ENCODE measurements around the gene CDH11.
A peak's percentile ranks its signal among the peaks of the same experiment; 100 is the strongest.

CDH11 gene

DNA sequence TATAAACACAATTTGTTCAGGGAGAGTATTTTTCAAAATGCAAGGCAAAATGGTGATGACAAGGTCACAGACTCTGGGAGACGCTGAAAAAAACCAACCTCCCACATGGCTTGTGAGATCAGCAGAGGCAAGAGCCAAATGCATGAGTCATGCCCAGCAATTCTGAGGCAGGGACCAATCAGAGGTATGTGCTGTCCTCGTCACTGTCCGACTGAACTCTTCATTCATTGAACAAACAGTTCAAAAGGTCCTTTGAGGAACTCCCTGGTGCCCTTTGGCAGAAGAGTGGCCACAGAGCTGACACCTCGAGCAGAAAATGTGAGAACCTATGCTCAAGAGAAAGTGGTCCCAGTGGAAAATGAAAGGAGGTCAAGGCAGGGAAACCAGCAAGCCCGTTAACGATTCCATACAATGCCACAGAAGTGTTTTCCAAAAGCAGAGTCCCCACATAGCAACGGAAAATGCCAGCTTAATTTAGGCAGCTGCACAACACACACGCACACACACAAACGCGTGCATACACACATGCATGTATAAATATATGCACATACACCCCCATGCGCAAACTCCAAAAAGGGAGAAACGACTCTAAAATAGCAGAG lies 50.9 kb downstream of the CDH11 start:
- peak; percentile 45 for DNase-seq (ENCODE audit: low spot score)

DNA sequence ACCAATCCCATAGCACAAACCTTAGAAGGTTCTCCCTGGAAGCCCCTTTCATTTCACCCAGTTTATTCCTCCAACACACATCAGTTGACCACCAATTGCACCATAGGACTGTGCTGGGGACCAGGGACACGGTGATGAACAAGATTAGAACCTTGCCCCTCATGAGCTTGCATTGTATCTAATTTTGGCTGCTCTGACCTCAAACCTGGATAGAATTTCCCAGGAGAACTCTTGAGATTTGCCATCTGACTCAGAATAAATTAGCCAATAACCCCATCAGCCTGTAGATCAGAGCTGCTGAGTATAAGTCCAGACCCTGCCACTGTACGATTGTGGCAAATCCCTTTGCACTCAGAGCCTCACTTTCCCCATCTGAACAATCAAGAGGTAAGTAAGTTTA lies 52.1 kb downstream of the CDH11 start:
- no peak for DNase-seq (ENCODE audit: low spot score)

DNA sequence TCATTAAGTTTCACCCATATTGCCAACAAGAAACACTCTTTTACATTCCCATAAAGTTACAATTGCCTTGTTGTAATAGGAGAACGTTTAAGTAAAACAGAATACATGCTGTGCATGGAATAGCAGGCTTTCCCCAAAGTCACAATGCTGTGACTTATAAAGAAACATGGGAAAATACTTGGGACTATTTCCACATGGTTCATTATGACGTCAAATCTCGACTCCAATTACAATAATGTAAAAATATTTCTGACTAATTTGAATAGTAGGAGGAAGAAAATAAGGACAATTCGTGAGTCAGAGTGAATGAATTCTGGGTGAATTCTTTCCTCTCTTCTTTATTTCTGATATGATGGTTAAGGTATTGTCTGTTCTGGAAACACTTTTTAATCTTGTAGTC lies 52.8 kb downstream of the CDH11 start:
- no peak for DNase-seq (ENCODE audit: low spot score)

DNA sequence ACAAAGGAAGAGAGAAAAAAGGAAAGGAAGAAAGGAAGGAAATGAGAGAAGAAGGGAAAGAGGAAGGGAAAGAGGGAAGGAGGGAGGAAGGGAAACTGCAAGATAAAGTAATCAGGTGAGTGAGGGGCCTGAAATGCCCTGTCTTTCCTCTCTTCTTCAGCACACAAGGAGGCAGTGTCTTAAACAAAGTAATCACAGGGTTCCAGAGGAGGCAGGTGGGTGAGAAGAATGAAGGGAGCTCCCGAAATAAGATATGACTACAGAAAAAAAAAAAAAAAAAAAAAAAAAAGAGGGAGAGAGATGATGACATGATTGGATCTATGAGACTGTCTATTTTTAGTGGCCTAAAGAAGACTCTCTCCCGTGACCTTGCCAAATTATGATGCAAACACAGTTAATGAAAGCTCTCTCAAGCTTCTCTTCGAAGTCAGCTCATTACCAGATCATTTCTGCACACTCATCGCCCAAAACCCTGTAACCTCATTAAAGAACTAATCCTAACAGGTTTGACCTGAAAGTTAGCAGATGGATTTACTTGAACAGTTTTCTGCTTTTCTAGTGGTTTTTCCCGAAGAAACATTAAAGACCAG lies 53.6 kb downstream of the CDH11 start:
- DNase-seq (ENCODE audit: low spot score), result no peak

DNA sequence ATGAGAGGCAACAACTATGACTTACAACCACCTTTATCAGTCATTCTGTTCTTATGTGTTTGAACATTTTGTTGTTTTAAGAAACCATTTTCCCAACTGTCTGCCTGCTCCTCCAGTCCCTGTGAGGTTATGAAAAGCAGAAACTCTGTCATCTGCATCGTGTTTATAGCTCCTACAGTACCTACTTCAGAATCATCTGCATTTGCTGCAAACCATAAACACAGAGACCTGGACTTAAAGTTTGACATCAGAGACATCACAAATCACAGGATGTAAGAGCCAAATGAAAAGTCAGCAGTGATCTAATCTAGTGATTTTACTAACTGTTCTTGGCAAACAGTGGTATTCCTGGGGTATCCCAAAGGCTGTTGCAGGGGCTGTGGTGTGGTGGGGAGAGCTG lies 55.2 kb downstream of the CDH11 start:
- DNase-seq (ENCODE audit: low spot score), result no peak

DNA sequence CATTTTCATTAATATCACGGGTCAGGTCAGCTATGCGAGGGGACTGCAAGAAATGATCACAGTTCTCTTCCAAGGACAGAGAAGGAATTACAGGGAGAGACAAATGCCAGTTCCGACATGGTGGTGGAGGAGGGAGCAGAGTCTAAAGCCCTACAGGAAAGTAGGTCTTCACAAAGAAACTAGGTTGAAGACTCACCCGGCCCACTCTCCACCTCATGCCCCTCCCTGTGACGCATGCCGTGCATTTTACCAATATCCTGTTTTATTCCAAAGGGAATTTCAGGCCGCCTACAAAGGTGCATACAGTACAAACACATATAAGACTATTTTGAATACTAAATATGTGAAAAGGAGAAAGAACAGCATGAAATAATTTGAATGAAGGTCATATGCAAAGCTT lies 56.8 kb downstream of the CDH11 start:
- DNase-seq (ENCODE audit: low spot score), result no peak

DNA sequence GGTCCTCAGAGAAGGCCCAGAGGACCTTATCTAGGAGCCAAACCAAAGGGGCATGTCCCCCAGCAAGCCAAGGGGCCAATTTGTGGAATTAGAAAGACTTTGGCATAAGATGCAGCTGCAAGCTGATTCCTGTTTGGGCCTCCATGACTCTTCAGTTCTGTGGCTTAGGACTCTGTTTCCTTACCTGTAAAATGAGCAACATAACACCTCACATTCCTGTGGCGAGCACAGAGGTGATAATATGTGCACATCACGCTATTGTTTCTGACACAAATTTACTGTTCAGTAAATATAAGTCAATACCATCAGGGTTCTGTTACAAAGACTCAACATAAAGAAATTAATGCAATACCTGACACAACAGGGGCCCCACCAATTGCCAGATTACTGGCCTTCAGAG lies 57.7 kb downstream of the CDH11 start:
- DNase-seq (ENCODE audit: low spot score), result no peak

DNA sequence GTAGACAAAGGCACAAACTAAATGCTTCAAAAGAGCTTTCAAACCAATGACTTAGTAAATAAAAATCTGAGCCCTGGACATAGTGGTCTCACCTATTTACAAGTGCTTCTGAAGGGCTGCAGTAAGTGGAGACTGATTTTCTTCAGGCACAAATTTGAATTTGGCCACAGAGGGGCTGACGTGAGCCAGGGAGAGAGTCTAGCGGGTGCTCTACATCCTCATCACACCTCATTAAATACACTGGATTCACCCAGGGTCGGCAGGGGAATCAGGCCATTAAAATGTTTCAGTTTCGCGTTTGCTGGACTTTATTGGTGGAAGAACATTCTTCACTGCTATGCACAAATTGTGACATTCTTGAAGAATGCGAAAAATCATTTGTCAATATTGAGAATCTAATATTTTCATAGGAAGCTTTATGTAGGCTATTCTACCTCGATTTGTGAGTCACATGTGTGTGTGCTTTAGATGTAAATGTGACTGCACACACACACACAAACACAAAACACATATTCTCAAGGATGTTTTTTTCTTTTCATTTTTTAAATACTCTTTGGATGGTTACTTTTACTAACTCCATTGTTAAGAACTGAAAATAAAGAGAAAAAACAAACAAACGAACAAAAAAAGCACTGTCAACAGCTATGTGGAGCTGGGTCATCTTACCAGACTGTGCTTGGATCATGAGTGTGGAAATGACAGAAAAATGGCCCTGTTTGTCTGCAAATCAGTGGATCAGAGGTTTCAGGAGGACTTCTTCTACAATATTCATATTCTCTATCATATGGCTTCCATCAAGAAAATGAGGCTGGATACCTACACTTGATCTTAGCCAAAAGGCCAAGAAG lies 58.9 kb downstream of the CDH11 start:
- DNase-seq (ENCODE audit: low spot score), result no peak

DNA sequence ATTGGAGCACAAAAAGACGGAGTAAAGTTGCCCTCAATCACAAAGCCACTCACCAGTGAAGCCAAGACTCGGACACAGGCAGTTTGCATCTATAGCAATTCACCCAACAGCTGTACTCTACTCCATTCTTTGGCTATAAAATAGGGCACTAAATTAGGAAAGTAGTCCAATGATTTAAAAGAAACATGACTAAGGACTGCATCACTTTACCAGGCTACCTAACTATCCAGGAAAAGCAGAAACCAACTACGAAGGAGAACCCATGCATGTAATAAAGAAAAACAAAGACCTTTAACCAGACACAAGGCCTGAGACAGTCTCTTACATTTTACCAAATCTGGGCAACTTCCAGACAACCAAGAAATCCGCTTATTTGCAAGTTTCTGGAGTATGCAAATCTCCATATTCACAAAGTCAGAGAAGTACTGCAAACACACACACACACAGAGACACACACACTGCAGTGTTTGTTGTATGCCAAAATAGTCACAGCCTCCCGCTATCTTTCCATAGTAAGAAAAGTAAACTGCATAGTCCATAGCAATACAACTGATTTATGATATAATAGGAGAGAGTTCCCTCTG lies 59.8 kb downstream of the CDH11 start:
- no peak for DNase-seq (ENCODE audit: low spot score)

DNA sequence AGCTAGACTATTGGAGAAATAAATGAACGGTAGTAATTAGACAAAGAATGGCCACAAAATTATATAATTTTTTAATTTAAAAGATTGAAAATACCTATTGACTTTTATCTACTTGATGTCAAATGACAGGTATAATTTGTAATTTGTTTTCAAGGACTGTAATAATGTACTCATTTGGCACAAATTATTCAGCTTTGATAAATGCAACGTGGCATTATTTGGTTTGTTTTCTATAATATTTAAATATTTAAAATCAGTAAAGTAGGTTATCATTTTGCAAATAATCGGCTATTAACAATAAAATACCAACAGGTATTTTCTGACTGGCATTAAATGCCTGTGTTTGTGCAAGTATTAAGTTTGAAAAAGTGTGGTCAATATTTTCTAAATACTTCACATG lies 60.6 kb downstream of the CDH11 start:
- DNase-seq (ENCODE audit: low spot score), result no peak

DNA sequence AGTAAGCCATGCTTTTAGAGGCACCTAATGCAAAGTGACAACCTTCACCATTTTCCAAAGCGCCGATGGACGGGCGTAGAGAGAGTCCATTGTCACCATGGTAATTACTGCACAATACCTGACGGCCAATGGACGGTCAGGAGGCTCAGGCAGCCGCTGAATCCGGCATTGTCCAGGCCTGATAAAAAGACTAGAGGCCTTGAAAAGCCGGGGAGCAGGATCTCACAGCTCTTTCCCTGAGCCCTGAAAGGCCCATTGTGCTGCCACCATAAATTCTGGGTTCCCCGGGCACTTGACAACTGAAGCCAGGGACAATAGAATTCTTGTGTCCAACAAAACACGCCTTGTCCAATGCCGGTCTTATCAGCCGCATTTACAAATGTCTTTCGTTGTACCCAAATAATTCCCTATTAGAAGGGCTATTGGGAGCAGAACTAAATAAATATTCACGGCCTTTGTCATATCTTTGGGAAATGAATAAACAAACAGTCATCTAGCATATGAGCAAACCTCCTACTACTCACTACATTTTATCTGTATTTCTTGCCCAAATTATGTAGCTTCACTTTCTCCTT lies 62.4 kb downstream of the CDH11 start:
- DNase-seq (ENCODE audit: low spot score), result no peak

DNA sequence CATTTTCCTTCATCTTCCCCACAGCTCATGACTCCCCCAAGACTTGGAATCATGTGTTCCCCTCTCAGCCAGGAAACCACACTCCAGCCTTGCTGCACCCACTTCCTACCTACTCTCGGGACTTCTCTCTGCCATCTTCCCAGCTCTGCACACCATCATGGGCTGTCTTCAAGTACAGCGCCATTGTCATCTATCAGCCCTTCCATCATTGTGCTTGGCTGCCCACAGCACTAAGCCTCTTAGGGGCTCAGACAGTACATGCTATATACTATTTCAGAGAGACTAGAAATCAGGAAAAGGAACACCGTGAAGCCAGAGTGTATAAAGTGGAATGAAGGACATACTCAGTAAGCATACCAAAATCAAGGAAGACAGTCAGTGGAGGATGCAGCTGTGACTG lies 64.7 kb downstream of the CDH11 start:
- DNase-seq (ENCODE audit: low spot score), result no peak

DNA sequence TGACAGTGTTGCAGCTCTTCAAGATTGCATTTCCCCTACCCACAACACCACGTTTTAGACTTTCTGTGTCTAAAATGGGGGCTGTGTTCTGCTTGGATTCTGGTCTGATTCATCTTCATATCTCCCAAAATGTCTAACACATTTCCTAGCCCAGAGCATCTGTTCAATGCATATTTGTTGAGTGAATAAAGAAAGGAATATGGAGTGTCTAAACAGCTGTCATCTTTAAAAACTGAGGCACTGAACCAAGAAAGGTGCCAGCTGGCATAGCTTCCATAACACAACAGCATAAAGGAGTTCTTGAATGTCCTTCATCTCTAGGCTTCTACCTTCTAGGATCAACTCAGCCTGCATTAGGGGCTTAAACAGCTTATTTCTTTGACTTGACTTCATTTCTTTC lies 67.4 kb downstream of the CDH11 start:
- DNase-seq (ENCODE audit: low spot score), result no peak

DNA sequence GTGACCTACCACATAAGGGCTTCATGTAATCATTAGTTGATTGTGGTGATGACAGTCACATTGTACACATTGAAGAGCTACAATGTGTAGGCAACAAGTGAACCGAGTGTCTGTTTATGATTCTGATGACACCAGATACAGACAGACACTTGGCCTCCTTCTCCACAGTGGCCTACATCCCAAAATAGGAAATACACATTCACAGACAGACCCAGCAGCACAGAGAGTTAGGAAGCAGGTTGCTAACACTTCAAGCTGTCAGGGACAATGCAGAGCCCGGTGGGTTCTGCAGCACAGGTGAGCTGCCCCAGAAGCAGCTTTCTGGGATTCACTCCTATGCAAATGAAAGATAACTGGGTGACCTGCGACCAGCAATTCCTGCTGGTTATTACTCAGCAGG lies 72.2 kb downstream of the CDH11 start:
- no peak for DNase-seq (ENCODE audit: low spot score)

DNA sequence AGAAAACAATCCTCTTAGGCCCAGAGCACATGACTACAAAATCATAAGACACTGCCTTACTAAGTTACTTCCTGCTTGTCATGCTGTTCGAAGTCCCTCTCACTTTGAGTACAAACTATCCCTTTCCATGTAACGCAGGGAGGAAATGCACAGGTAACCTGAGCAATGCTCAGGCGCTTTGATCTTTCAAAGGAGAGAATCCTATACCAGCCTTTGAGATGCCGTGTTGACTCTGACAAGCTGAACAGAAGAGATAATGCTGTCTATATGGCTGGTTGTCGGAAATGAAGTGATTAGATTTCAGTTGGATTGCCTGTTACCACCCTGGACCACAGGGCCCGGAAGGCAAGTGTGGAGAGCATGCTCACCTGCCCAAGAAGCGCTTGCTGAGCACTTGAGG lies 75.9 kb downstream of the CDH11 start:
- no peak for DNase-seq (ENCODE audit: low spot score)

DNA sequence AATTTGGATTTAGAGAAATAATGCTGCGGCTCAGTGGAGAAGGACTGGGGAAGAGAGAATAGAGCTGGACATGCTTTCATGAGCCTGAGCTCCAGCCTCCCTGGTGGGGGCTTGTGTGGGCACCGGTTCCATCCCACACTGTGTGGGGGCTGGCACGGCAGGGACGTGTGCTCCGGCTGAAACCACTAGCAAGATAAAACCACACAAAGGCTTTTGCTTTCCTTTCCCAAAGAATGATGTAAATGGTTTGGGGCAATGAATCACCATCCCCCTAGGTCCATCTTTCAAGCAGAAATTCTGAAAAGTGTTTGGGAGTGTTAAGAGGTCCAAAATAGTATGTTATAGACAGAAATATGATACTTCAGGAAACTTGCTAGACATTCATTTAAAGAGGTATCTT lies 77.0 kb downstream of the CDH11 start:
- no peak for DNase-seq (ENCODE audit: low spot score)

DNA sequence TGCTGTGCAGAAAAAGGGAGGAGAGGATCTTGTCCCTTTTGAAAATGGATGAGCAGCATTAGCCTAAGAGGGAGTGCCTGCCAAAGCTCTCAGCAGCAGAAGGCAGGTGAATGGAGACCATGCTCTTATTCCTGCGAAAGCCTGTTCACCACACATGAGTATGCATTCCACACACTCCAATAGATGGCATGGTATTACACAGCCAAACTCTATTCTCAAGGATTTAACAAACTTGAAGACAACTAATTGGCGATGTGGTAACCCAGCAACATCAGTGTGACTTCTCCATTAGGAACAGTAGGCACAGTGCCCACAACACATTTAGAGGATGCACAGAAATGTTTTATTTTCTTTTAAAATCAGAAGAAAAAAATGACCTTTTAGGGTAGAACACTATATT lies 77.8 kb downstream of the CDH11 start:
- no peak for DNase-seq (ENCODE audit: low spot score)

DNA sequence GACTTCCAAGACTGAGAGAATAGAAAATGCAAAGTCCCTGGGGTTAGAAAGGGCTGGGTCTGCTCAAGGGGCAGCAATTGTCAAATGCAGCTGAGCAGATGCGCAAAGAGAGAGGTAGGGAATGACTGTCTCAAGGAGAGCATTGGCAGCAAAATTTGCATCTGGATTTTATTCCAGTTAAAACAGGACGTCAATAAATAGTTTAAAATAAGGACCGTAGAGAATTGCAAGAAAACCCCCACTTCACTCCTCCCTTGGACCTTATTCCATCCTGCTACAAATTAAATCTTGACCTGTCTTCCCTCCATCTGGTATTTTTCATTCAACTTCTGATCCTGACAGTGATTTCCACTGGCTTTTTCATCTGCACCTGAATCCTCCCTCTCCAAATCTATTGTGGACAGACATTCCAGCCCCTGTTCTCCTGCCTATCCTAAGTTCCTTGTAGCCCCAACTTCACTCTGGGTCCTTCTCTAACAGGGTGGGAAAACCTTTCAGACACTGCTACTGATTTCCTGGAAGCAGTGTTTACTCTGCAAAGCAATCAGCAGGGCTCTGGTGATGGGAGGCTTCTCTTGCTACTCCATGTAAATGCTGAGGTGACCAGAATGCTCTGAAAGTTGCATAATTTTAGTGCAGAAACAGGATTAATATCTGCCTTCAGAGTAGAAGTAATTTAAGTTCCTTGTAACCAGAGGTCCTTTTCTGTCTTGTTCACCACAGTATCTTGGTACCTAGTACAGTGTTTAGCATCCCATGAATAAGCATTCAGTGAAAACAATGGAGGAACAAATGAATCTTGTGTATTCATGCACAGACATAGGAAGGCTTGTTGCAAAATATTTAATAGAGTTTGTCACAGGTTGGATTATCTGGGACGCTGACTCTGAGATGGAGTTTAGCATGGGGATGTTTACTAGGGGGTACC lies 79.2 kb downstream of the CDH11 start:
- DNase-seq (ENCODE audit: low spot score), result no peak

DNA sequence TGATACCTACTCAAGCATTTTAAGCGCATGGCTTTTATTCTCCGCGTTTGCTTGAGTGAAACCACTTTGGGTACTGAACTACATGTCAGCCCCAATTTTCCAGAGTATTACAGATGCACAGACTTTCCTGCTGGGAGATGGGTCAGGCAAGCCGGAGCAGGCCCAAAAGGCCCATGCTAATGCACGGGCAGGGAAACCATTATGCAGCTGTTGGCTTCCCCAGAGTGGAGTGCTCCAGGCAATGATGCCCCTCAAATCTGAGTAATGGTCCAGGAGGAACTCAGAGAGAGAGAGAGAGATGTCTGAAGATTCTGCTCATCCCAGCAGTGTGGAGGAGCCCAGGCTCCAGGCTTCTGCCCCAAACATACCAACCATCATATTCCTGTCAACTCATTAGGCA lies 80.2 kb downstream of the CDH11 start:
- no peak for DNase-seq (ENCODE audit: low spot score)

DNA sequence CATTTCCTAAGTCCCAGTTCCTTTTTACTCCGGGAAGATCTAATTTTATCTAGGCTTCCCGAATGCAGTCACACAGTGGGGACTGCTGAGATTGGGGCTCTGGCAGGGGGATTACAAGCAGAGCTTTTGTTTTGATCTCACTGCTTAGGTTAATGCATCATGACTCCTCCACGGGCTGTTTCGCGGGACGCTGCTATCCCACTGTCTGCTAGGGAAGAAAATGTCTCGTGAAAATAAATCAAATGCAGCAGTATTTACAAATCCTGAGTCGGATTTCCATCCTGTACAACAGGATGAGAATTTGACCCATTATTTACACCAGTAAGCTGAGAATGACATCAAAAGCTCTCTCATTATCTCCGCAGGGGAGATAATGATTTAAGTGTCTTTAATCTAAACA lies 83.8 kb downstream of the CDH11 start:
- DNase-seq (ENCODE audit: low spot score), result no peak

DNA sequence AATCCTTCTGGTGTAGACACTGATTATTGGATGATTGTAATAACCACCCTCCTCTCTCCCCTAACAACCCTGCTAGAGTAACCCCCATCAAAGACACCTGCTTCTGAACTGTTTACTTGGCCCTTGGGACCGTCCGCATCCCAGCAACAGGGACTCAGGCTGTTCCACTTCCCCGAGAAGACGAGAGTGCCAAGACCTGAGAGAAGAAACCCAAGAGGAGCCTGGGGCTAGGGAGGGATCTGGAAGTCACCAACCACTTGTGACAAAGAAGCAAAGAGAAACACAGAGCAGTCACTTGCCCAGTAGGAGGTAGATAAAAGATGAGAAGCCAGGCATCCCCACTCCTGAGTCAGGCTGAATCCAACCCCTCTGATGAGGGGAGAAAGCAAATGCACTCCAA lies 84.3 kb downstream of the CDH11 start:
- DNase-seq (ENCODE audit: low spot score), result no peak

DNA sequence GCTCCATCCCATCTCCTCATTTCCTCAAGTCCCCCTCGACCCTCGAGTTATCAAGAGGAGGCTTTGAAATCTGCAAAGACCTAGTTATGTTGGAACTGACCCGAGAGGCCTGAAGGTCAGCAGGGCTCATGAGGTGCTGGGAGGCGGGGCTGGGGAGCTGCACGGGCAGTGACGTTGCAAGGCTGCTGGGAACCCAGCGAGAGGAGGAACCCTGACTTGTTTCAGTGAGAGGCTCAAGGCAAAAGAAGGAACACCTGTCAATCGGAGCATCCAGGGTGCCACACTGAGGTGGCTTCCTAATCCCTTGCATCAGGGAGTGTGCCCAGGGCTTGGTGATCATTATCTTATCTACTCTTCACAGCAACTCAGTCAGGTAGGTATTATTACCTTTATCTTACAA lies 86.9 kb downstream of the CDH11 start:
- DNase-seq (ENCODE audit: low spot score), result no peak
